ENCODE data around the gene CORO1C. TPM values are rescaled to one million over a fixed set of nuclear protein-coding genes. Genes with fewer than 3 reads are reported as not detected.

Gene CORO1C
- total and polyA plus RNA-seq, 9 of the 15 experiments (the other 6 are each of a cell fraction or from before 2014, with no cell fraction given): 55.2 to 280 (median 150) TPM

DNA sequence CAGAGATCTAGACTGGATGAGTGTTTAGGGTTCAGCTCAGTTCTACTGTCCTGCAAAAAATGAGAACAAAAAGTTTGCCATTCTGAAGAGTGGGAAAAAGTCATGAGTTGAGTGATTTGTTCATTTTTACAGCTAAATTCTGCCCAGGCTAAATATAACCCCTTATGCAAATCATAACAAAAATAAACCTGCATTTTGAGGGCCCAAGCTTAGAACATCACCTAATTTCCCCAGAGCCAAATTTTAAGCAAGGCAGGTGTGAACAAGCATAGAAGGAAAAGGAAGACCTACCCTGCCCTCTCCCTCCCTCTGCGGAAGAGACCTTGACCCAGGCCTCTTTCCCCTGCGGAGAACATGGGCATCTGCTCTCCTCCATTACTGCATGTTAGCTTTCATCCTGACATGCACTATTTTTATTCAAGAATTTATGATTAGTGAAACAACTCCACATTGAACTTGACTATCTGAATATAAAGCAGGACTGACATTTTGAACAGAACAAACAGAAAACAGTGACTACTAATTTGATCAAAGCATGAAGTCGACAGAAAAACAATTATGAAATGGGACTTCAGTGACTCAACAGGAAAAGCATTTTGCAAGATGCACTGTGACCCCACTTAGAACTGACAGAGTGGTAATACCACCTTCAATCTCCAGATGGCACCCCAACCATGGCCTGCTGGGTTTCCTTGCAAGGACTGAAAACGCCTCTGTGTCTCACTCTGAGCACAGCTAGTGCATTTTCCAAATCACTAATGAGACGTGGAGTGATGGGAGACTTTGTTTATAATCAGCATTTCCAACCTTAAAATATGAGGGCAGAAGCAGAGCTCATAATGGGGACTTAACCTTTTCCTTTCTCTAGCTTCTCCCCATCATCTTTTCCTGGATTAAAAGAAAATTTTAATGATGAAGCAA is 66.7 kb downstream of the CORO1C start (continued):
- TF ChIP-seq, protein P1, sequence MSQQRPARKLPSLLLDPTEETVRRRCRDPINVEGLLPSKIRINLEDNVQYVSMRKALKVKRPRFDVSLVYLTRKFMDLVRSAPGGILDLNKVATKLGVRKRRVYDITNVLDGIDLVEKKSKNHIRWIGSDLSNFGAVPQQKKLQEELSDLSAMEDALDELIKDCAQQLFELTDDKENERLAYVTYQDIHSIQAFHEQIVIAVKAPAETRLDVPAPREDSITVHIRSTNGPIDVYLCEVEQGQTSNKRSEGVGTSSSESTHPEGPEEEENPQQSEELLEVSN (IDR thresholded peaks at IDR 0.05; ENCODE audit: borderline replicate concordance in 1 of 2, extremely low read depth in 1 of 2, insufficient read depth in 1 of 2, insufficient read length in 1 of 2, low read depth in 1 of 2, low read length in 1 of 2, poor library complexity in 1 of 2, severe bottlenecking in 1 of 2): no peak
- TF ChIP-seq ESRRB (CRISPR knock-in tag; IDR thresholded peaks at IDR 0.05; ENCODE audit: borderline replicate concordance): no peak
- no peak for TF ChIP-seq TAF1 (IDR thresholded peaks at IDR 0.05; ENCODE audit: control insufficient read depth, extremely low read depth, insufficient read depth, low read length, severe bottlenecking)
- no peak for TF ChIP-seq ZNF347 (CRISPR knock-in tag; IDR thresholded peaks at IDR 0.05; ENCODE audit: low read depth)
- no peak for TF ChIP-seq NFYB (IDR thresholded peaks at IDR 0.05; ENCODE audit: extremely low read depth, insufficient read length)
- TF ChIP-seq, protein P2, sequence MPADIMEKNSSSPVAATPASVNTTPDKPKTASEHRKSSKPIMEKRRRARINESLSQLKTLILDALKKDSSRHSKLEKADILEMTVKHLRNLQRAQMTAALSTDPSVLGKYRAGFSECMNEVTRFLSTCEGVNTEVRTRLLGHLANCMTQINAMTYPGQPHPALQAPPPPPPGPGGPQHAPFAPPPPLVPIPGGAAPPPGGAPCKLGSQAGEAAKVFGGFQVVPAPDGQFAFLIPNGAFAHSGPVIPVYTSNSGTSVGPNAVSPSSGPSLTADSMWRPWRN (IDR thresholded peaks at IDR 0.05; ENCODE audit: low read depth): no peak
- TF ChIP-seq SMARCC2 (IDR thresholded peaks at IDR 0.05; ENCODE audit: low read depth): no peak
- no peak for TF ChIP-seq PURB (CRISPR knock-in tag; IDR thresholded peaks at IDR 0.05; ENCODE audit: low read depth)
- no peak for TF ChIP-seq KLF6 (CRISPR knock-in tag; IDR thresholded peaks at IDR 0.05; ENCODE audit: borderline replicate concordance)
- no peak for TF ChIP-seq ZNF830 (CRISPR knock-in tag; IDR thresholded peaks at IDR 0.05)
- TF ChIP-seq HDAC6 (IDR thresholded peaks at IDR 0.05; ENCODE audit: low read depth, low read length): no peak
- TF ChIP-seq, protein P3, sequence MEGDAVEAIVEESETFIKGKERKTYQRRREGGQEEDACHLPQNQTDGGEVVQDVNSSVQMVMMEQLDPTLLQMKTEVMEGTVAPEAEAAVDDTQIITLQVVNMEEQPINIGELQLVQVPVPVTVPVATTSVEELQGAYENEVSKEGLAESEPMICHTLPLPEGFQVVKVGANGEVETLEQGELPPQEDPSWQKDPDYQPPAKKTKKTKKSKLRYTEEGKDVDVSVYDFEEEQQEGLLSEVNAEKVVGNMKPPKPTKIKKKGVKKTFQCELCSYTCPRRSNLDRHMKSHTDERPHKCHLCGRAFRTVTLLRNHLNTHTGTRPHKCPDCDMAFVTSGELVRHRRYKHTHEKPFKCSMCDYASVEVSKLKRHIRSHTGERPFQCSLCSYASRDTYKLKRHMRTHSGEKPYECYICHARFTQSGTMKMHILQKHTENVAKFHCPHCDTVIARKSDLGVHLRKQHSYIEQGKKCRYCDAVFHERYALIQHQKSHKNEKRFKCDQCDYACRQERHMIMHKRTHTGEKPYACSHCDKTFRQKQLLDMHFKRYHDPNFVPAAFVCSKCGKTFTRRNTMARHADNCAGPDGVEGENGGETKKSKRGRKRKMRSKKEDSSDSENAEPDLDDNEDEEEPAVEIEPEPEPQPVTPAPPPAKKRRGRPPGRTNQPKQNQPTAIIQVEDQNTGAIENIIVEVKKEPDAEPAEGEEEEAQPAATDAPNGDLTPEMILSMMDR (IDR thresholded peaks at IDR 0.05 in 2 of 3, conservative IDR thresholded peaks at IDR 0.05 in 1 of 3; ENCODE audit: insufficient read depth in 2 of 3, low read depth in 1 of 3, low read length in 3 of 3): peak; percentile 90 to 96 (median 91)
- TF ChIP-seq ZC3H8 (IDR thresholded peaks at IDR 0.05): no peak
- no peak for TF ChIP-seq FOXJ3 (CRISPR knock-in tag; IDR thresholded peaks at IDR 0.05)
